K562 (cell line): ENCODE results near the gene PDCD5. TPM values are rescaled to one million over a fixed set of nuclear protein-coding genes. Genes with fewer than 3 reads are reported as not detected.

Source experiments
- ATAC-seq: fragments of 200-7000 bp; cut with Tn5 transposase; 3 replicates; pipeline ENCODE4 v1.9.1; 2020; ENCODE audit warnings: moderate library complexity
- BruUV-seq: library from RNA; stranded (reverse); fragments of 400-500 nt; replicated peaks from 2 replicates; lab custom pipeline; 2021; lab: Mats Ljungman, UMichigan
- CTCF ChIA-PET: fragments of 300-600 bp; formaldehyde crosslinking; extraction: SDS; loops from one replicate; lab custom pipeline; 2021; ENCODE audit warnings: low intra/inter-chr PET ratio; lab: Yijun Ruan, JAX
- POLR2A ChIA-PET: fragments of 300-600, 350-650 bp; sonication (Branson Sonifier 250); formaldehyde crosslinking; extraction: SDS; loops from one replicate; lab custom pipeline; 2021; ENCODE audit warnings: antibody characterized with exemption, inconsistent platforms; lab: Yijun Ruan, JAX
- DNase-seq, 4 experiments: peaks; one replicate each; pipeline versions ENCODE4 v3.0.0 to v3.0.0-alpha.2; 2011 to 2018; ENCODE audit warnings: low spot score in 3 of 4, mixed read lengths in 3 of 4; ENCODE audit errors: extremely low read depth in 1 of 4
- FAIRE-seq: peaks from 2 replicates; lab custom pipeline; 2011; peaks lifted over from hg19 to GRCh38; lab: Jason Lieb, UNC
- H2AFZ ChIP-seq: 2 replicates; pipeline ENCODE4 v1.6.0; 2011; ENCODE audit warnings: low read depth, low read length, control low read depth, inconsistent platforms
- H3K27ac ChIP-seq: fragments of 200-600 bp; 3 replicates; pipeline ENCODE4 v1.8.0; 2011; ENCODE audit warnings: low read depth, mild to moderate bottlenecking, control low read depth, inconsistent platforms, low read length, moderate library complexity, mixed read lengths; ENCODE audit errors: extremely low read depth
- H3K27me3 ChIP-seq, 2 experiments: fragments of 300-600 bp in 1 of 2; 2 replicates in 1 of 2; 3 replicates in 1 of 2; pipeline versions ENCODE4 v1.6.0 to v1.8.0; 2011; ENCODE audit warnings: inconsistent platforms in 2 of 2, low read length in 2 of 2, mild to moderate bottlenecking in 1 of 2, mixed read lengths in 1 of 2, moderate library complexity in 1 of 2; ENCODE audit not compliant: control insufficient read depth in 2 of 2, insufficient read depth in 2 of 2
- H3K36me3 ChIP-seq: fragments of 300-600 bp; 3 replicates; pipeline ENCODE4 v1.8.0; 2011; ENCODE audit warnings: mild to moderate bottlenecking, low read length, inconsistent platforms; ENCODE audit not compliant: control insufficient read depth, insufficient read depth
- H3K4me1 ChIP-seq, 2 experiments: fragments of 200-600 bp in 1 of 2; replicated peaks in 1 of 2; 2 replicates in 1 of 2; 3 replicates in 1 of 2; pipeline versions ENCODE4 v1.5.1 to v1.8.0; 2011; ENCODE audit warnings: inconsistent platforms in 2 of 2, low read length in 2 of 2, mild to moderate bottlenecking in 1 of 2, mixed read lengths in 1 of 2, moderate library complexity in 1 of 2; ENCODE audit not compliant: control insufficient read depth in 2 of 2, insufficient read depth in 2 of 2
- H3K4me2 ChIP-seq: 2 replicates; pipeline ENCODE4 v1.6.1; 2011; ENCODE audit warnings: low read length, control low read depth, inconsistent platforms, mixed read lengths; ENCODE audit not compliant: insufficient read depth
- H3K4me3 ChIP-seq: fragments of 200-600 bp; sonication (generic), shearing (Covaris generic); 2 replicates; pipeline ENCODE4 v1.5.1; 2016; ENCODE audit warnings: control low read depth, inconsistent platforms
- H3K79me2 ChIP-seq: fragments of 200-600 bp; 3 replicates; pipeline ENCODE4 v1.8.0; 2011; ENCODE audit warnings: low read length, inconsistent platforms; ENCODE audit not compliant: control insufficient read depth, insufficient read depth
- H3K9ac ChIP-seq, 2 experiments: 2 replicates each; pipeline versions ENCODE4 v1.6.0 to v1.6.1; 2011; ENCODE audit warnings: low read depth in 2 of 2, low read length in 2 of 2, control low read depth in 1 of 2, inconsistent platforms in 1 of 2, mild to moderate bottlenecking in 1 of 2, mixed read lengths in 1 of 2; ENCODE audit not compliant: insufficient read depth in 1 of 2
- H3K9me1 ChIP-seq: one replicate; pipeline ENCODE4 v1.6.0; 2011; ENCODE audit warnings: inconsistent platforms, mild to moderate bottlenecking, low read length, moderate library complexity; ENCODE audit not compliant: control insufficient read depth, insufficient read depth
- H3K9me3 ChIP-seq: replicated peaks from 2 replicates; pipeline ENCODE4 v1.5.1; 2011; ENCODE audit warnings: low read depth, low read length, inconsistent platforms; ENCODE audit not compliant: control insufficient read depth, insufficient read depth
- H4K20me1 ChIP-seq: replicated peaks from 2 replicates; pipeline ENCODE4 v1.6.1; 2011; ENCODE audit warnings: low read length, inconsistent platforms, mixed read lengths; ENCODE audit not compliant: control insufficient read depth, insufficient read depth
- ARID4B ChIP-seq: sonication (generic); formaldehyde crosslinking; IDR thresholded peaks from 2 replicates; pipeline ENCODE4 v1.8.0; 2022; ENCODE audit warnings: mild to moderate bottlenecking, missing genetic modification reagents
- MNT ChIP-seq, 2 experiments: fragments of 450-650 bp; conservative IDR thresholded peaks; 2 replicates each; pipeline ENCODE4 v1.6.1; 2017; ENCODE audit warnings: mild to moderate bottlenecking in 2 of 2, moderate library complexity in 2 of 2
- POLR2G ChIP-seq: fragments of 200-400 bp; formaldehyde crosslinking; IDR thresholded peaks from 2 replicates; pipeline ENCODE4 v1.6.1; 2017; ENCODE audit warnings: low read depth, mild to moderate bottlenecking, antibody characterized with exemption, low read length, moderate library complexity
- PRMT5 ChIP-seq: sonication (generic); formaldehyde crosslinking; IDR thresholded peaks from 2 replicates; pipeline ENCODE4 v1.5.0; 2020; ENCODE audit warnings: missing genetic modification reagents
- YY1 ChIP-seq, 3 experiments: IDR thresholded peaks; 2 replicates each; pipeline ENCODE4 v1.6.1; 2011; ENCODE audit warnings: low read length in 2 of 3, mild to moderate bottlenecking in 2 of 3, moderate library complexity in 2 of 3, borderline replicate concordance in 1 of 3, control low read depth in 1 of 3, low read depth in 1 of 3; ENCODE audit not compliant: insufficient read depth in 3 of 3, insufficient replicate concordance in 2 of 3, control insufficient read depth in 1 of 3, insufficient read length in 1 of 3; ENCODE audit errors: extremely low read depth in 1 of 3
- ZNF316 ChIP-seq: fragments of 450-650 bp; IDR thresholded peaks from 2 replicates; pipeline ENCODE4 v1.6.1; 2016
- ZNF717 ChIP-seq: fragments of 250-450 bp; sonication (Bioruptor Pico); IDR thresholded peaks from 2 replicates; pipeline ENCODE4 v1.5.0; 2021
- WGBS: fragments of 100-300 bp; shearing (Covaris generic); methylation state at CpG from one replicate; pipeline ENCODE4 v1.1.6; 2016; ENCODE audit warnings: low coverage, mixed read lengths; ENCODE audit not compliant: insufficient coverage; ENCODE audit errors: missing lambda C conversion rate; 5-methylcytosine and 5-hydroxymethylcytosine counted together
- in situ Hi-C: fragments of 300-500 bp; cut with MboI; formaldehyde crosslinking; loops from 4 replicates; pipeline ENCODE4 v1.15.0; 2018; ENCODE audit warnings: inconsistent platforms, mixed read lengths
- intact Hi-C: fragments of 100-400 bp; cut with micrococcal nuclease; formaldehyde crosslinking; loops from 2 replicates; pipeline ENCODE4 v1.14.2; 2022
- polyA plus RNA-seq, 8 experiments: library from polyadenylated mRNA; depleted of rRNA in 4 of 8; stranded (reverse) in 5 of 8; unstranded in 3 of 8; fragments of >200 nt; fragmentation: Nextera tagmentation in 2 of 8; fragmentation: Illumina TruSeq in 1 of 8; extraction: Ambion mirVana in 2 of 8; extraction: Trizol in 1 of 8; gene quantifications; 2 replicates each; pipeline versions ENCODE4 v1.2.1 to v1.2.3, GENCODE V29; 2011 to 2014; ENCODE audit warnings: inconsistent platforms in 1 of 8, missing spikeins in 1 of 8
- total RNA-seq, 7 experiments: library from RNA; depleted of rRNA in 6 of 7; stranded (reverse); fragments of >200 nt in 6 of 7; fragmentation: Illumina TruSeq in 2 of 7; extraction: Trizol in 2 of 7; gene quantifications; 2 replicates each; pipeline versions ENCODE4 v1.2.1 to v1.2.3, GENCODE V29; 2011 to 2021; ENCODE audit warnings: low replicate concordance in 1 of 7

PDCD5 gene
- total and polyA plus RNA-seq, 9 of the 15 experiments (the other 6 are each of a cell fraction or from before 2014, with no cell fraction given): 122 to 322 (median 269) TPM

- TF ChIP-seq ARID4B (CRISPR knock-in tag) (no peak), PRMT5 (CRISPR knock-in tag) (no peak), POLR2G (no peak), YY1 (IDR thresholded peaks at IDR 0.05; ENCODE audit: borderline replicate concordance in 1 of 3, control insufficient read depth in 1 of 3, extremely low read depth in 1 of 3, insufficient read depth in 3 of 3, insufficient read length in 1 of 3, insufficient replicate concordance in 2 of 3, low read depth in 1 of 3, low read length in 2 of 3) (no peak), ZNF717 (CRISPR knock-in tag) (no peak), ZNF316 (no peak), MNT (conservative IDR thresholded peaks at IDR 0.05) (no peak)
- ChIA-PET POLR2A (interaction anchor here (0.5 to 1.3 kb wide), 2 partner anchors 12 to 566 kb away, joined by 4 read pairs; no protein-coding TSS in a partner anchor), CTCF (no interaction called here)
- Histone ChIP-seq H2AFZ (no peak overlapping the region), H3K9ac (no peak overlapping the region), H3K27ac (no peak overlapping the region), H4K20me1 (no peaks in the 10 kb centered on the region), H3K4me1 (no peaks in the 10 kb centered on the region), H3K79me2 (no peaks in the 10 kb centered on the region), H3K4me3 (no peak overlapping the region), H3K36me3 (peaks cover 70% of the 10 kb centered on the region), H3K4me2 (no peak overlapping the region), H3K9me3 (peaks cover 5% of the 10 kb centered on the region), H3K9me1 (no peaks in the 10 kb centered on the region), H3K27me3 (no peaks in the 10 kb centered on the region)
- intact Hi-C loops (no loop called here), in situ Hi-C loops (no loop called here)
- no peak for DNase-seq
- 98% methylated on average over 6 of the region's 6 CpGs for WGBS
- FAIRE-seq: no peak
- ATAC-seq: no peak
- no TSS peak for BruUV-seq
Observed at GRCh38 chr19:32595491-32595890, 14.5 kb downstream of the PDCD5 start.
